ENCODE data around the gene MYEOV.

Gene MYEOV

DNA sequence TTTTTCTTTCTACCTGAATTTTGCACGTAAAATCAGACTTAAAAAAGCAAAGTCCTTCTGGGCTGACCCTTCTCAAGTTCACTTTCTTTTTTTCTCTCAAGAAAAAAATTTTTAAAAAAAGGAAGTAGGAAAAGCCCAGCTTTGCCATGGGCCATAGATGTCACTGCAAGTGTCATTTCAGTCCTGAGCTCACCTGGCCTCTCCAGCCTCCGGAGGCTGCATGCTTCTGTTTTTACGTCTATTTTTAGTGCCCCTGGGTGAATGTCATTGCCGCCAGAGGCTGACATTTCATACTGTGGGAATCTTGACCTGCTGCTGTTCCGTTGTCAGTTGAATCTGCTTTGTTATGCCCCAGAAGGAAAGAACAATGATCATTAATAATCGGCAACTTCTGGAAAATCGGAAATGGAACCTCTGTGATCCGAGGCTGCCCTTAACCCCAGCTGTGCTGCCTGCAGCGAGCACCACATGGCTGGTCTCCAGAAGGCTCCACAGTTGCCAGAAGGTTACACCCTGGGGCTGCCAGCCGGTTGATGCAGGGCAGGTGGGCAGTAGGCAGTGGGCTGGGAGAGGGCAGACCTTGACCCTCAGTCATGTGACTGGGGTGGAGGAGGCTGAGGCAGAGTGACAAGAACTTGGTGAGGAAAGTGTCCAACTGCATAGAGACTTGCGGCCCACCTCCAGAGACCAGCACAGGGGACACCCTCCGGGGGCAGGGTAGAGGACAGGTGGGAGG, 16.7 kb upstream of the MYEOV start:
- H3K4me3 ChIP-seq (ENCODE audit: low read length): no peak overlapping the region
- TF ChIP-seq, protein P1, sequence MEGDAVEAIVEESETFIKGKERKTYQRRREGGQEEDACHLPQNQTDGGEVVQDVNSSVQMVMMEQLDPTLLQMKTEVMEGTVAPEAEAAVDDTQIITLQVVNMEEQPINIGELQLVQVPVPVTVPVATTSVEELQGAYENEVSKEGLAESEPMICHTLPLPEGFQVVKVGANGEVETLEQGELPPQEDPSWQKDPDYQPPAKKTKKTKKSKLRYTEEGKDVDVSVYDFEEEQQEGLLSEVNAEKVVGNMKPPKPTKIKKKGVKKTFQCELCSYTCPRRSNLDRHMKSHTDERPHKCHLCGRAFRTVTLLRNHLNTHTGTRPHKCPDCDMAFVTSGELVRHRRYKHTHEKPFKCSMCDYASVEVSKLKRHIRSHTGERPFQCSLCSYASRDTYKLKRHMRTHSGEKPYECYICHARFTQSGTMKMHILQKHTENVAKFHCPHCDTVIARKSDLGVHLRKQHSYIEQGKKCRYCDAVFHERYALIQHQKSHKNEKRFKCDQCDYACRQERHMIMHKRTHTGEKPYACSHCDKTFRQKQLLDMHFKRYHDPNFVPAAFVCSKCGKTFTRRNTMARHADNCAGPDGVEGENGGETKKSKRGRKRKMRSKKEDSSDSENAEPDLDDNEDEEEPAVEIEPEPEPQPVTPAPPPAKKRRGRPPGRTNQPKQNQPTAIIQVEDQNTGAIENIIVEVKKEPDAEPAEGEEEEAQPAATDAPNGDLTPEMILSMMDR (IDR thresholded peaks at IDR 0.05; ENCODE audit: insufficient read depth, low read depth, low read length, missing control alignments): no peak
- DNase-seq (ENCODE audit: low read depth): no peak

GRCh38 chr11:69278091-69278867, 15.7 kb upstream of the MYEOV start:
- peak; percentile 67 for DNase-seq (ENCODE audit: low read depth)
- TF ChIP-seq, protein P1 (IDR thresholded peaks at IDR 0.05; ENCODE audit: insufficient read depth, low read depth, low read length, missing control alignments): no peak
- H3K4me3 ChIP-seq (ENCODE audit: low read length): no peak overlapping the region

GRCh38 chr11:69280451-69280850, 13.5 kb upstream of the MYEOV start:
- no peak overlapping the region for H3K4me3 ChIP-seq (ENCODE audit: low read length)
- TF ChIP-seq, protein P1 (IDR thresholded peaks at IDR 0.05; ENCODE audit: insufficient read depth, low read depth, low read length, missing control alignments): no peak
- DNase-seq (ENCODE audit: low read depth): peak; percentile 92

- no peak overlapping the region for H3K4me3 ChIP-seq (ENCODE audit: low read length)
- peak; percentile 96 for DNase-seq (ENCODE audit: low read depth)
- TF ChIP-seq, protein P1 (IDR thresholded peaks at IDR 0.05; ENCODE audit: insufficient read depth, low read depth, low read length, missing control alignments): no peak
These were observed 13.0 kb upstream of the MYEOV start for GRCh38 chr11:69280994-69281393.

GRCh38 chr11:69283446-69283845, 10.5 kb upstream of the MYEOV start:
- no peak overlapping the region for H3K4me3 ChIP-seq (ENCODE audit: low read length)

DNA sequence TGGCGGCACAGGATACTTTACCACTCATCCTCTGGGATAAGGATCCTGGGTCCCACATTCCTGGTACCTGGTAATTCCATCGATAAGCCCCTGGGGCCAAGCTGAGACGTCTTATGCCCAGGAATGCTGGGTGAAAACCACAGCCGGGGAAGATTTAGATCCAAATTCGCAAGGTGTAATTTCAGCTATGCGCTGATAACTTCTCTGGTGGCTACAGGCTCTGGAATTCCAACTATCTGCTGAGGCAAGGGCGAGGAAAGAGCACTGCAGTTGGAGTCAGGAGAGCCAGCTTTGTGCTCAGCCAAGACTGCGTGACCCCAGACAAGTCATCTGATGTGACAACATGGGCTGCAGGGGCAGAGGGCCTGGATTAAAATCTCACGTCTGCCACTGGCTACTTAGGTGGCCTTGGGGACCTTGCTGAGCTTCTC, 9.9 kb upstream of the MYEOV start:
- no peak for DNase-seq (ENCODE audit: low read depth)
- H3K4me3 ChIP-seq (ENCODE audit: low read length): no peak overlapping the region
- TF ChIP-seq, protein P1 (IDR thresholded peaks at IDR 0.05; ENCODE audit: insufficient read depth, low read depth, low read length, missing control alignments): no peak

More at GRCh38 chr11:69283446-69283845, 10.5 kb upstream of the MYEOV start:
- DNase-seq (ENCODE audit: low read depth): peak; percentile 61
- TF ChIP-seq, protein P1 (IDR thresholded peaks at IDR 0.05; ENCODE audit: insufficient read depth, low read depth, low read length, missing control alignments): no peak
